Hematopoietic multipotent progenitor cell treated with erythropoietin and hydrocortisone succinate and interleukin-3 and kit ligand, for 17 days (in vitro differentiated cells): ENCODE data around the gene TIAM2.
"Not testable (repeated sequence)": the region's sequence is repeated elsewhere in the genome, so short reads cannot be mapped to it uniquely, and the experiment has no call there.

Experiments used
- DNase-seq: peaks from one replicate; pipeline ENCODE4 v3.0.0-alpha.2; 2015; ENCODE audit warnings: low spot score

The TIAM2 gene

GRCh38 chr6:154991207-154991606 lies 3.9 kb upstream of the TIAM2 start:
- DNase-seq, result no peak

GRCh38 chr6:154993026-154993425 lies 2.1 kb upstream of the TIAM2 start:
- no peak for DNase-seq

GRCh38 chr6:154993710-154994109 lies 1.4 kb upstream of the TIAM2 start:
- no peak for DNase-seq

- no peak for DNase-seq
Measured at GRCh38 chr6:154994836-154995253, 270 bp upstream of the TIAM2 start.

- DNase-seq, result no peak
Measured at GRCh38 chr6:154996016-154996590, 988 bp downstream of the TIAM2 start.

- DNase-seq, result no peak
Measured at GRCh38 chr6:154996841-154997311, 1.8 kb downstream of the TIAM2 start.

GRCh38 chr6:154998855-154999254 lies 3.7 kb downstream of the TIAM2 start:
- no peak for DNase-seq

- no peak for DNase-seq
Measured at GRCh38 chr6:155001482-155001881, 6.4 kb downstream of the TIAM2 start.

GRCh38 chr6:155001934-155002333 lies 6.8 kb downstream of the TIAM2 start:
- no peak for DNase-seq

GRCh38 chr6:155003476-155003875 lies 8.4 kb downstream of the TIAM2 start:
- no peak for DNase-seq

GRCh38 chr6:155004017-155004416 lies 8.9 kb downstream of the TIAM2 start:
- DNase-seq, result no peak

GRCh38 chr6:155004576-155005372 lies 9.7 kb downstream of the TIAM2 start:
- no peak for DNase-seq

- DNase-seq, result no peak
Measured at GRCh38 chr6:155008625-155009024, 13.5 kb downstream of the TIAM2 start.

GRCh38 chr6:155010940-155011339 lies 15.8 kb downstream of the TIAM2 start:
- DNase-seq, result no peak

GRCh38 chr6:155011809-155012291 lies 16.7 kb downstream of the TIAM2 start:
- no peak for DNase-seq

GRCh38 chr6:155013457-155013876 lies 18.4 kb downstream of the TIAM2 start:
- no peak for DNase-seq

GRCh38 chr6:155014137-155014536 lies 19.0 kb downstream of the TIAM2 start:
- no peak for DNase-seq

GRCh38 chr6:155014670-155015300 lies 19.7 kb downstream of the TIAM2 start:
- no peak for DNase-seq

GRCh38 chr6:155018415-155018814 lies 23.3 kb downstream of the TIAM2 start:
- DNase-seq, result not testable (repeated sequence)

- no peak for DNase-seq
Measured at GRCh38 chr6:155021680-155022079, 26.6 kb downstream of the TIAM2 start.

GRCh38 chr6:155022721-155023120 lies 27.6 kb downstream of the TIAM2 start:
- DNase-seq, result no peak

GRCh38 chr6:155023717-155024116 lies 28.6 kb downstream of the TIAM2 start:
- no peak for DNase-seq
